IMR-90 (cell line): ENCODE data around the gene LNP1. TPM values are rescaled to one million over a fixed set of nuclear protein-coding genes. Genes with fewer than 3 reads are reported as not detected.

Experiments used
- ATAC-seq: fragments of 200-7000 bp; cut with Tn5 transposase; 2 replicates; pipeline ENCODE4 v1.9.1; 2020; ENCODE audit warnings: low read depth, mild to moderate bottlenecking, moderate library complexity
- BruUV-seq: library from RNA; stranded (reverse); fragments of 400-500 nt; replicated peaks from 2 replicates; lab custom pipeline; 2021; lab: Mats Ljungman, UMichigan
- CTCF ChIA-PET: fragments of 300-600 bp; formaldehyde crosslinking; extraction: SDS; loops from one replicate; lab custom pipeline; 2021; ENCODE audit warnings: antibody characterized with exemption; lab: Yijun Ruan, JAX
- POLR2A ChIA-PET: fragments of 300-600 bp; sonication (Branson Sonifier 250); formaldehyde crosslinking; loops from one replicate; lab custom pipeline; 2022; ENCODE audit warnings: antibody characterized with exemption; ENCODE audit not compliant: unreplicated experiment; lab: Charles Lee
- DNase-seq: peaks from one replicate; pipeline ENCODE4 v3.0.0; 2013
- H2AFZ ChIP-seq: replicated peaks from 2 replicates; pipeline ENCODE3; 2013; ENCODE audit warnings: low read length, mild to moderate bottlenecking; ENCODE audit not compliant: poor library complexity
- H2AK5ac ChIP-seq: 2 replicates; pipeline ENCODE4 v1.6.1; 2013; ENCODE audit warnings: low read depth, low read length, inconsistent platforms
- H2AK9ac ChIP-seq: replicated peaks from 2 replicates; pipeline ENCODE3; 2013; ENCODE audit warnings: mild to moderate bottlenecking, low read depth, low read length, moderate library complexity; ENCODE audit not compliant: poor library complexity
- H2BK120ac ChIP-seq: 2 replicates; pipeline ENCODE4 v1.6.1; 2013; ENCODE audit warnings: low read depth, low read length, inconsistent platforms
- H2BK15ac ChIP-seq: 3 replicates; pipeline ENCODE4 v1.6.1; 2013; ENCODE audit warnings: low read depth, low read length, inconsistent platforms
- H2BK20ac ChIP-seq: 2 replicates; pipeline ENCODE4 v1.6.1; 2013; ENCODE audit warnings: low read depth, mild to moderate bottlenecking, inconsistent platforms, low read length, moderate library complexity
- H2BK5ac ChIP-seq: 2 replicates; pipeline ENCODE4 v1.6.1; 2013; ENCODE audit warnings: mild to moderate bottlenecking, low read depth, low read length, inconsistent platforms; ENCODE audit not compliant: poor library complexity, severe bottlenecking
- H3K14ac ChIP-seq: replicated peaks from 2 replicates; pipeline ENCODE4 v1.6.1; 2013; ENCODE audit warnings: low read depth, low read length, inconsistent platforms
- H3K18ac ChIP-seq: 2 replicates; pipeline ENCODE4 v1.6.1; 2013; ENCODE audit warnings: low read depth, low read length, control low read depth
- H3K23ac ChIP-seq: 2 replicates; pipeline ENCODE4 v1.6.1; 2013; ENCODE audit warnings: low read depth, low read length, inconsistent platforms
- H3K27ac ChIP-seq: 2 replicates; pipeline ENCODE4 v1.5.1; 2013; ENCODE audit warnings: mild to moderate bottlenecking, control low read depth, low read length; ENCODE audit not compliant: insufficient read depth
- H3K27me3 ChIP-seq: 2 replicates; pipeline ENCODE4 v1.6.1; 2013; ENCODE audit warnings: low read length; ENCODE audit not compliant: control insufficient read depth, insufficient read depth
- H3K36me3 ChIP-seq: 2 replicates; pipeline ENCODE4 v1.6.1; 2013; ENCODE audit warnings: low read length, mixed read lengths; ENCODE audit not compliant: control insufficient read depth, insufficient read depth
- H3K4ac ChIP-seq: 2 replicates; pipeline ENCODE4 v1.6.1; 2013; ENCODE audit warnings: low read depth, low read length, inconsistent platforms
- H3K4me1 ChIP-seq: 2 replicates; pipeline ENCODE4 v1.6.1; 2013; ENCODE audit warnings: low read length, mixed read lengths; ENCODE audit not compliant: control insufficient read depth, insufficient read depth
- H3K4me2 ChIP-seq: 2 replicates; pipeline ENCODE4 v1.6.1; 2013; ENCODE audit warnings: low read depth, mild to moderate bottlenecking, control low read depth, low read length, moderate library complexity
- H3K4me3 ChIP-seq: 2 replicates; pipeline ENCODE4 v1.5.1; 2013; ENCODE audit warnings: low read depth, mild to moderate bottlenecking, control low read depth, low read length, moderate library complexity; ENCODE audit not compliant: insufficient read depth
- H3K56ac ChIP-seq: 2 replicates; pipeline ENCODE4 v1.6.1; 2013; ENCODE audit warnings: low read length, inconsistent platforms; ENCODE audit not compliant: insufficient read depth; ENCODE audit errors: extremely low read depth
- H3K79me1 ChIP-seq, 2 experiments: 2 replicates each; pipeline ENCODE4 v1.6.1; 2013; ENCODE audit warnings: low read length in 2 of 2, inconsistent platforms in 1 of 2, low read depth in 1 of 2
- H3K9ac ChIP-seq: 2 replicates; pipeline ENCODE4 v1.6.1; 2013; ENCODE audit warnings: low read depth, low read length, control low read depth
- H3K9me1 ChIP-seq: 2 replicates; pipeline ENCODE4 v1.6.1; 2013; ENCODE audit warnings: low read length, inconsistent platforms; ENCODE audit not compliant: insufficient read depth
- H3K9me3 ChIP-seq: 2 replicates; pipeline ENCODE4 v1.6.1; 2013; ENCODE audit warnings: low read length; ENCODE audit not compliant: control insufficient read depth, insufficient read depth
- H4K20me1 ChIP-seq: 2 replicates; pipeline ENCODE4 v1.6.1; 2013; ENCODE audit warnings: low read length, inconsistent platforms; ENCODE audit not compliant: insufficient read depth
- H4K5ac ChIP-seq: 2 replicates; pipeline ENCODE4 v1.6.1; 2013; ENCODE audit warnings: mild to moderate bottlenecking, low read depth, low read length, control low read depth
- H4K8ac ChIP-seq, 2 experiments: 2 replicates each; pipeline ENCODE4 v1.6.1; 2013; ENCODE audit warnings: low read depth in 2 of 2, low read length in 2 of 2, control low read depth in 1 of 2, inconsistent platforms in 1 of 2
- H4K91ac ChIP-seq: 2 replicates; pipeline ENCODE4 v1.6.1; 2013; ENCODE audit warnings: low read depth, low read length, inconsistent platforms; ENCODE audit not compliant: insufficient read depth
- MAZ ChIP-seq: IDR thresholded peaks from 2 replicates; pipeline ENCODE4 v1.6.1; 2012; ENCODE audit warnings: low read depth, mild to moderate bottlenecking, low read length, improper control_type of control experiment, moderate library complexity, borderline replicate concordance
- WGBS, 2 experiments: methylation state at CpG; one replicate each; pipeline versions ENCODE4 v1.1.5 to v1.1.7; 2013; ENCODE audit warnings: missing lambda C conversion rate in 2 of 2; ENCODE audit not compliant: insufficient read length in 1 of 2; ENCODE audit errors: extremely low coverage in 2 of 2; 5-methylcytosine and 5-hydroxymethylcytosine counted together
- dilution Hi-C: fragments of 300-500 bp; cut with HindIII; formaldehyde crosslinking; loops from one replicate; pipeline ENCODE4 v1.14.3; 2018; ENCODE audit warnings: low sequenced_read_pairs; ENCODE audit not compliant: unreplicated experiment
- in situ Hi-C: fragments of 300-500 bp; cut with MboI; formaldehyde crosslinking; loops from 3 replicates; pipeline ENCODE4 v1.14.3; 2019; ENCODE audit warnings: low sequenced_read_pairs, inconsistent platforms, mixed read lengths
- intact Hi-C: fragments of 100-400 bp; cut with micrococcal nuclease; formaldehyde crosslinking; loops from 2 replicates; pipeline ENCODE4 v1.10.0; 2022
- polyA plus RNA-seq, 3 experiments: library from polyadenylated mRNA; depleted of rRNA; stranded (reverse); fragments of >200 nt; gene quantifications; 2 replicates each; pipeline ENCODE4 v1.2.3, GENCODE V29; 2012; ENCODE audit warnings: low replicate concordance in 1 of 3
- total RNA-seq: library from RNA; depleted of rRNA; stranded (reverse); fragments of >200 nt; gene quantifications from 2 replicates; pipeline ENCODE4 v1.2.3, GENCODE V29; 2012
- TF ChIP-seq, protein P1 (sequence below): fragments of 150-350 bp; IDR thresholded peaks from 2 replicates; pipeline ENCODE4 v1.6.1; 2016; ENCODE audit warnings: low read depth, mild to moderate bottlenecking, low read length, moderate library complexity, borderline replicate concordance

The LNP1 gene
- total and polyA plus RNA-seq, 2 of the 4 experiments (the other 2 are of a cell fraction) = 2.2 to 2.4 TPM

DNA sequence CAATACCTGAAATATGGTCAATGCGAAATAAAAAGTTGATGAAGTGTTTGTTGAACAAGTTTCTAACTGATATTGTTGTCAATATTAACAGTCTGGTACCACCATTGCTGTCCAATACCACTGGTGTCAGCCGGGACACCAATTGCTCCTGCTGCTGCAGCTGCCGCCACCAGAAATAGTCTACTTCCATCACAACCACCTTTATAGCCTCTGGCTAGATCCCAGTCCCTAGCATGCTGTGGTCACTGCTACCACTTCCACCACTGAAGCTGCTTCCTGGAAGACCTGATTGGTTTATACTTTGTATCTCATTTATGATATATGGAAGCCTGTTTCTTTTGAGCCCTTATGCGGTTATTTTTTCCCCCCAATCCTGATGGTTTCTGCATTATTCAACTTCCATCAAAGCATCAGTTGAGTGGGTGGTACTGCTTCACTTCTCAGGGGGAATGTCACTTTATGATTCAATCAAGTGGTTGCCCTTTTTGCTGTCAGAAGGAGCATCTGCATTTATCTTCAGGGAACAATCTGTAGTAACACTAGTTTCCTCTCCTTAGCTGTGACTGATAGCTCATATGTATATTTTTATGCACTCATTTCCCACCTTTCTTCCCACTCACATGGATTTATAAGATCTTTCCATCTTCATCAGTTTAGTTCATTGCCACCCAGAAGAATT lies 11.7 kb downstream of the LNP1 start:
- no CpG with 5 or more reads among the region's 4 CpGs for WGBS, 2 experiments
- H3K9ac ChIP-seq = no peak overlapping the region
- H2AK9ac ChIP-seq = no peak overlapping the region
- H4K5ac ChIP-seq = no peak overlapping the region
- H2AFZ ChIP-seq = no peak overlapping the region
- peaks cover 10 to 11% of the 10 kb centered on the region in 2 experiments for H3K79me1 ChIP-seq
- 0 out of 2 replicates have a peak, but pooled peaks cover 3% of the 10 kb centered on the region for H3K9me3 ChIP-seq
- no peak overlapping the region for H3K4me2 ChIP-seq
- no peak overlapping the region for H2BK5ac ChIP-seq
- H3K27me3 ChIP-seq = no peaks in the 10 kb centered on the region
- H3K36me3 ChIP-seq = peaks cover 1% of the 10 kb centered on the region; the same call in 1 of the 2 replicates
- H3K9me1 ChIP-seq = no peaks in the 10 kb centered on the region; the same call in 1 of the 2 replicates
- no peak overlapping the region for H3K27ac ChIP-seq
- no peak overlapping the region for H2BK20ac ChIP-seq
- no peak overlapping the region for H3K56ac ChIP-seq
- H3K14ac ChIP-seq = no peak overlapping the region
- intact Hi-C loops = no loop called here
- no peak overlapping the region for H3K4ac ChIP-seq
- no peak overlapping the region for H3K4me3 ChIP-seq
- no peaks in the 10 kb centered on the region for H3K4me1 ChIP-seq
- H4K91ac ChIP-seq = no peak overlapping the region
- H2AK5ac ChIP-seq = no peak overlapping the region
- BruUV-seq = no TSS peak
- TF ChIP-seq MAZ = no peak
- TF ChIP-seq, protein P1, sequence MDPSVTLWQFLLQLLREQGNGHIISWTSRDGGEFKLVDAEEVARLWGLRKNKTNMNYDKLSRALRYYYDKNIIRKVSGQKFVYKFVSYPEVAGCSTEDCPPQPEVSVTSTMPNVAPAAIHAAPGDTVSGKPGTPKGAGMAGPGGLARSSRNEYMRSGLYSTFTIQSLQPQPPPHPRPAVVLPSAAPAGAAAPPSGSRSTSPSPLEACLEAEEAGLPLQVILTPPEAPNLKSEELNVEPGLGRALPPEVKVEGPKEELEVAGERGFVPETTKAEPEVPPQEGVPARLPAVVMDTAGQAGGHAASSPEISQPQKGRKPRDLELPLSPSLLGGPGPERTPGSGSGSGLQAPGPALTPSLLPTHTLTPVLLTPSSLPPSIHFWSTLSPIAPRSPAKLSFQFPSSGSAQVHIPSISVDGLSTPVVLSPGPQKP = no peak
- in situ Hi-C loops = no loop called here
- no peak for ATAC-seq
- ChIA-PET CTCF (no interaction called here), POLR2A (no interaction called here)
- no peaks in the 10 kb centered on the region for H4K20me1 ChIP-seq
- H2BK120ac ChIP-seq = no peak overlapping the region
- no peak overlapping the region for H3K23ac ChIP-seq
- DNase-seq = no peak
- dilution Hi-C loops = no loop called here
- no peak overlapping the region for H2BK15ac ChIP-seq
- no peak overlapping the region for H3K18ac ChIP-seq
- H4K8ac ChIP-seq = no peak overlapping the region
